Transverse colon (tissue), 3 donors: ENCODE measurements around the gene MRPL14.

Experiments used
- CTCF ChIP-seq, 5 experiments: fragments of 200-600 bp in 3 of 5; fragments of 450-650 bp in 2 of 5; sonication (generic) in 3 of 5; IDR thresholded peaks; 1 replicate in 2 of 5; 2 replicates in 3 of 5; pipeline ENCODE4 v1.5.1; 2016 to 2017; ENCODE audit warnings: antibody characterized with exemption in 5 of 5, inconsistent platforms in 3 of 5, mild to moderate bottlenecking in 2 of 5, moderate library complexity in 1 of 5
- EP300 ChIP-seq: sonication (generic); formaldehyde crosslinking; IDR thresholded peaks from one replicate; pipeline ENCODE4 v1.6.1; 2017; ENCODE audit warnings: antibody characterized with exemption, low read depth
- POLR2A ChIP-seq: fragments of 450-650 bp; IDR thresholded peaks from one replicate; pipeline ENCODE4 v1.6.1; 2016; ENCODE audit warnings: antibody characterized with exemption, mild to moderate bottlenecking, moderate library complexity

GRCh38 chr6:44122801-44123200 is 4.5 kb downstream of the MRPL14 start:
- TF ChIP-seq CTCF (IDR thresholded peaks at IDR 0.05) (no peak), EP300 (no peak), POLR2A (no peak)
